Mesothelial cell of epicardium (in vitro differentiated cells): ENCODE results near the gene JCAD. TPM values are rescaled to one million over a fixed set of nuclear protein-coding genes. Genes with fewer than 3 reads are reported as not detected.

ENCODE experiments used
- DNase-seq, 2 experiments: peaks; one replicate each; pipeline ENCODE4 v3.0.0; 2021; ENCODE audit warnings: low spot score in 2 of 2; ENCODE audit not compliant: unreplicated experiment in 2 of 2
- H3K27ac Mint-ChIP-seq: 2 replicates; pipeline ENCODE4 v1.8.0; 2021; ENCODE audit warnings: mixed read lengths
- H3K27me3 Mint-ChIP-seq: 2 replicates; pipeline ENCODE4 v1.8.0; 2021; ENCODE audit warnings: low read depth, mixed read lengths
- H3K36me3 Mint-ChIP-seq: 2 replicates; pipeline ENCODE4 v1.8.0; 2021; ENCODE audit warnings: mixed read lengths
- H3K4me1 Mint-ChIP-seq: 2 replicates; pipeline ENCODE4 v1.8.0; 2021; ENCODE audit warnings: mixed read lengths
- H3K4me3 Mint-ChIP-seq: 2 replicates; pipeline ENCODE4 v1.8.0; 2021; ENCODE audit warnings: mild to moderate bottlenecking, moderate library complexity, mixed read lengths
- H3K9me3 Mint-ChIP-seq: 2 replicates; pipeline ENCODE4 v1.8.0; 2021; ENCODE audit warnings: mixed read lengths
- CTCF ChIP-seq: fragments of 200-600 bp; sonication (generic); IDR thresholded peaks from one replicate; pipeline ENCODE4 v1.5.0; 2021; ENCODE audit warnings: antibody characterized with exemption; ENCODE audit not compliant: unreplicated experiment
- total RNA-seq: library from RNA; stranded (reverse); gene quantifications from 3 replicates; pipeline ENCODE4 v1.2.1, GENCODE V29; 2021

The JCAD gene
- total RNA-seq, 1 donor from 2014 or later = 21.5 TPM

GRCh38 chr10:30079408-30079807 is 20.0 kb upstream of the JCAD start:
- H3K27me3 Mint-ChIP-seq = peaks cover 4% of the 10 kb centered on the region
- H3K4me1 Mint-ChIP-seq = no peaks in the 10 kb centered on the region
- no peak overlapping the region for H3K27ac Mint-ChIP-seq
- TF ChIP-seq CTCF = no peak
- peaks cover 2% of the 10 kb centered on the region for H3K36me3 Mint-ChIP-seq
- H3K4me3 Mint-ChIP-seq = no peak overlapping the region
- no peak for DNase-seq
- H3K9me3 Mint-ChIP-seq = peaks cover 3% of the 10 kb centered on the region

- Mint-ChIP-seq H3K9me3 (peaks cover 3% of the 10 kb centered on the region), H3K27ac (no peak overlapping the region), H3K27me3 (peaks cover 4% of the 10 kb centered on the region), H3K36me3 (peaks cover 2% of the 10 kb centered on the region), H3K4me1 (peaks cover 10% of the 10 kb centered on the region), H3K4me3 (no peak overlapping the region)
- TF ChIP-seq CTCF = no peak
- no peak for DNase-seq
Observed at GRCh38 chr10:30075481-30075880, 16.1 kb upstream of the JCAD start.

- no peak overlapping the region for H3K27ac Mint-ChIP-seq
- TF ChIP-seq CTCF = no peak
- H3K4me1 Mint-ChIP-seq = peaks cover 15% of the 10 kb centered on the region
- peaks cover 4% of the 10 kb centered on the region for H3K27me3 Mint-ChIP-seq
- H3K9me3 Mint-ChIP-seq = peaks cover 3% of the 10 kb centered on the region
- peaks cover 2% of the 10 kb centered on the region for H3K36me3 Mint-ChIP-seq
- no peak for DNase-seq
- H3K4me3 Mint-ChIP-seq = no peak overlapping the region
Observed at GRCh38 chr10:30074933-30075332, 15.5 kb upstream of the JCAD start.

- Mint-ChIP-seq H3K4me3 (no peak overlapping the region), H3K27me3 (peaks cover 4% of the 10 kb centered on the region)
Observed at GRCh38 chr10:30074090-30074489, 14.7 kb upstream of the JCAD start.

GRCh38 chr10:30073767-30074060 is 14.3 kb upstream of the JCAD start:
- peaks cover 4% of the 10 kb centered on the region for H3K27me3 Mint-ChIP-seq
- H3K4me1 Mint-ChIP-seq = peaks cover 24% of the 10 kb centered on the region
- no peak overlapping the region for H3K27ac Mint-ChIP-seq
- no peak overlapping the region for H3K4me3 Mint-ChIP-seq
- H3K9me3 Mint-ChIP-seq = no peaks in the 10 kb centered on the region
- DNase-seq = no peak
- H3K36me3 Mint-ChIP-seq = no peaks in the 10 kb centered on the region
- TF ChIP-seq CTCF = no peak

More at GRCh38 chr10:30074090-30074489, 14.7 kb upstream of the JCAD start:
- TF ChIP-seq CTCF = no peak
- Mint-ChIP-seq H3K9me3 (no peaks in the 10 kb centered on the region), H3K4me1 (peaks cover 20% of the 10 kb centered on the region), H3K36me3 (no peaks in the 10 kb centered on the region), H3K27ac (no peak overlapping the region)
- DNase-seq = no peak
